GM18498 (cell line): ENCODE data around the gene ARFGAP3.
"Not testable (repeated sequence)": the region's sequence is repeated elsewhere in the genome, so short reads cannot be mapped to it uniquely, and the experiment has no call there.

ENCODE experiments used
- ATAC-seq: cut with Tn5 transposase; IDR thresholded peaks from one replicate; pipeline ENCODE4 v1.9.1; 2021; ENCODE audit warnings: mild to moderate bottlenecking, moderate library complexity; ENCODE audit not compliant: unreplicated experiment

ARFGAP3 gene

DNA sequence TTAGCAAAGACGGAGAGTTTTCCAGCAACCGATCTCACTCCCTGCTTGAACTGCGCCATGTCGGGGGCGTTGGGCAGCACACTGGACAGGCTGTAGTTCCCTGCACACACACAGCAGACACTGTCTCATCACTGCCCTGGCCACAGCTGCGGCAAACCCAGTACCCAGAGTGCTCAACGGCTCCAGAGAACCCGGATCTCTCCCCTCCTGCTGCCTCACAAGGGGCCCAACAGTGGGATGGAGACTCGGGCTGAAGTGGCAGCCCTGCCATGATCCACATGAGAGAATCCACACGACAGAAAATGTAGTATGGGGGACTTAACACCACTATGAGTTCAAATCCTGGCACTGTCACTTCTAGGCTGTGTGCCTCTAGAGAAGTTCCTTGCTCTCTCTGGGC lies 58.0 kb downstream of the ARFGAP3 start:
- ATAC-seq, result no peak

DNA sequence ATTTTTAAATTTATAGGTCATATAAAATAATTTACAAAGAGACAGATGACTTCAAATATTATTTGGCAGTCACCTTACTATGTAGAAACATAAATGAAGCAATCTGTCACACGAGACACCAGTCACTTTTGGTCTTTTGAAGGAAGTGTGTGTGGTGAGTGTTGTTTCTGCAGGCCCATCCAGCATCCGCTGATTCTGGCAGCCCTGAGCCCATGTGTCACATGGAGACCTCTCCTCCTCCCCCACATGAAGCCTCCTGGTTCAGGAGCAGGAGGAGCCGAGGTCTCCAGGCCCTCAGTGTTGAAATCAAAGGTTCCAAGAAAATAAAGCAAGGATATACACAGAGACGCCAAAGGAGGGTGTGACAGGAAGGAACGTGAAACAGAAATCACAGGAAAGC lies 60.1 kb downstream of the ARFGAP3 start:
- no peak for ATAC-seq

DNA sequence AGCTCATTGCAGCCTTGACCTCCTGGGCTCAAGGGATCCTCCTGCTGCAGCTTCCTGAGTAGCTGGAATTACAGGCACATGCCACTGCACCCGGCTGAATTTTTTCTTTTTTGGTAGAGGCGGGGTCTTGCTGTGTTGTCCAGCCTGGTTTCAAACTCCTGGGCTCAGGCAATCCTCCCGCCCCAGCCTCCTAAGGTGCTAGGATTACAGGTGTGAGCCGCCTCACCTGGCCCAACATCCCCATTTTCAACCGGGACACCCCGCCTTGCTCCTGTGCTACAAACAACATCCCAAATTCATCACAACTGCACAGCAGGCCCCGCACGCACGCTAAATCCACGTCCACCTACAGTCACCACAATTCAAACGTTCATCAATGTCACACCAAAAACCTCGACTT lies 61.0 kb downstream of the ARFGAP3 start:
- ATAC-seq, result no peak

DNA sequence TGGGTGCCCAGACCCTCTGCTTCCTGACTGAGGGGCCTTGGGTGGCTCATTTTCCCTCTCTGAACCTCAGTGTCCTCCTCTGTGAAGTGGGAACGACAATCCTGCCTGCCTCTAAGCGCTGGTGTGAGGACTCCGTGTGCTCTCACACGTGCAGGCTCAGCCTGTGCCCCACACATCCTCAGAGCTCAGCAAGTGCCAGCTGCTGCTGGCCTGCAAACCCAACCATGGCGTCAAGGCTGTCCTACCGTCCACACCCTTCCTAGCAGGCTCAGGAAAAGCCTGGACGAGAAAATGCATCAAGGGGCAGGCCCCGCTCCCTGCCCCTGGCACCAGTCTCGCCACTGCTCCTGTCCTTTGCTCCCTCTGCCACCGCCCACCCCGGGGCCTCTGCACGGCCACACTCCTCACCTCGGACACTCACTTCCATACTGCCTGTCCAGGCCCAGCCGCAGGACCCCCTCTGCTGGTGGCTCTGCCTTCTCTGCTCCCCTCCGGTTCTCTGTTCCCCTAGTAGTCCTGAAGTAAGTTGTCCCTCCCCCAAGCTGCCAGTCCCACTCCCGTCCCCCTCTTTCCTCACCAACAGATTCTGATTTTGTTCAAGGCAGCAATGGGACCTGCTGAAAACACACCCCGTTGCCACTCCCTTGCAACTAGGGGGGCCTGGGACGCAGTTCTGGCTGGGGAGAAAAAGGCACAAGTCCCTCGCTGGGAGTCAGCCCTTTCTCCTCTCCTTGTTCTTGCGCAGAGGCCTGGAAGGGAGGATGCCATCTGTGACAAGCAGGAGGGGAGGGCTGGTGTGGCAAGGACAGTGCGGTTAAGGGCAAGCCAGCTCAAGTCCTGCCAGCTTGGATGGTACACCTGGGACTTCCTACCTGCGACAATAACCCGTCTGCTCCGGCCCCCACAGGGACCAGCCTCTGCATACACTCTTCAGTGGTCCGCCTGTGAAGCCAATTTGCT lies 62.2 kb downstream of the ARFGAP3 start:
- ATAC-seq, result no peak

DNA sequence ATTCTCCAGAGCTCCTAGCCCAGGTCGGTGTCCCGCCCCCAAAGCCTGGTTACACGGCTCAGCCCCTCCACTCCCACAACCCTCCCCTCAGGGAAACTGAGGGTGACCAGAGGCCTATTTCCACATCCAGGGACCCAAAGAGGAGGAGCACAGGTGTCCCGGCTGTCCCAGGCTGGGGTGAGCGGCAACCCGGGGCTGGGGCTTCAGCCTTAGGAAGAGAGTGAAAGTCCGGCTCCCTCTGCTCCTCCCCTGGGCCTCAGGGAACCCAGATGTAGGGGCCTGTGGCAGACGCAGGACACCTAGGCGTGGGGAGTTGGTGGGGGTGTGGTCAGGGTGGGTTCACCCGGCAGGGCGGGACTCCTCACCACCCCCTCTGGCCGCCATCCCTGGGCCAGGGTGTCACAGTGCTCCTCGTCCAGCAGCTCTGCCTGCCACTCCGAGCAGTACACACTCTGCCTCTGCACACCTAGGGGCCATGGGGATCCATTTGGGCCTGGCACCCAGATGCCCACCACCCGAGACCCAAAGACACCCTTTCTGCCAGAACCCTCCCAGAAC lies 63.1 kb downstream of the ARFGAP3 start:
- no peak for ATAC-seq

DNA sequence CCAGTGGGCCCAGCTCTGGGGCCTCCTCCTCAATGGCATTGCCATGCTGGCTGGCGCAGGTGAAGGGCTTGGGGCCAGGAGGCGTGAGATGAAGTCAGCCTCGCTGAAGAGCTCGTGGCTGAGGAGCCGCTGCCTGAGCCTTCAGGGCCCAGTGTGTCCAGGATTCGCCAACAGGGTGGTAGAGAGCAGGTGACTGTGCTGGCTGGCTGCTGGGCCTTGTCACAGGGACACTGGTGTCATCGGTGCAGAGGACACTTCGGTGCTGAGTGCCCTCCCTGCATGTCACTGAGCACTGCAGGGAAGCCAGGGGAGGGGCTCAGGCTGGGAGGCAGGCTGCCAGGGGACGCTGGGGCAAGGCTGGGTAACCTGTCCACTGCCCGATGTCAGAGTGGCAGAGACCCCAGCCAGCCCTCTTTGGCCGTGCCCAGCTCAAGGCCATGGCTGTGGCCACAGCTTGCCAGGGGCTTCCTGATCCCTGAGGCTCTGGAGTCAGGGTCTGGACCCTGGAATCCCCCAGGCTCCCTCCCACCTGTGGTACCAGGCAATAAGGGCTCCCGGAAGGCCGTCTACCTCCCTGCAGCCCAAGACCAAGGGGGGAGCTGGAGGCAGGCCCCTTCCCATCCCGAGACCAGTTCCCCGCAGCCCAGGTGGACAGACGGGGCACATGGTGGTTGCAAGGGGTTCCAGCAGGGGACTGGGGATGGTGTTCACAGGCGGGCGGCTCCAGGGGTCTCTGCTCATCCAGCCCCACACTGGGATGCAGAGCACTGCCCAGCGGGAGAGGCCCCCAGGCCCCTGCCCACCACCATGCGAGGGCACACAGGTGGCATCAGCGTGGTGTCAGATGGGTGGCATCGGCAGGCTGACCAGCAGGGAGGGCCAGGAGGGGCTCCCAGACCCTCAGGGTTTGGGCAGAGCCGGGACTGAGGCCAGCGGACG lies 63.9 kb downstream of the ARFGAP3 start:
- ATAC-seq, result no peak

DNA sequence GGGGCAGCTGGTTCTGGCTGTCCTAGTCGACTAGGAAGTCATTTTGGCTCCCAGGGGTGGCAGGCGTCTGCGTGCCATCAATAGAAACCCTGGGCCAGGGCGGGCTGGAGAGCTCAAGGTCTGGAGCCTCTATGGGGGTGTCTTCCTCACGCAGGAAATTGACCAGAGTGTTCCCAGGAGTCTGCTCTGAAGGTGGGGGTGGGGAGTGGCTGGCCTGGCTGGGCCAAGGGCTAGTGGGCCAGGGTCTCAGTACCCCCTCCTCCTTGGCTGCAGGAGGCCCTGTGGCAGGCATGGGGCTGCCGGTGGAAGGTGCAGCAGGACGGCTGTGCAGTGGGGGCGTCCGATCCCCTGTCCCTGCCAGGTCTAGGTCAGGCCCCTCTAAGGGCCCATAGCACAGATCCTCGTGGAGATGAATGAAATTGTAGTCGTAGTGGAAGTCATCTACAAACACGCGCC lies 64.6 kb downstream of the ARFGAP3 start:
- ATAC-seq, result no peak

DNA sequence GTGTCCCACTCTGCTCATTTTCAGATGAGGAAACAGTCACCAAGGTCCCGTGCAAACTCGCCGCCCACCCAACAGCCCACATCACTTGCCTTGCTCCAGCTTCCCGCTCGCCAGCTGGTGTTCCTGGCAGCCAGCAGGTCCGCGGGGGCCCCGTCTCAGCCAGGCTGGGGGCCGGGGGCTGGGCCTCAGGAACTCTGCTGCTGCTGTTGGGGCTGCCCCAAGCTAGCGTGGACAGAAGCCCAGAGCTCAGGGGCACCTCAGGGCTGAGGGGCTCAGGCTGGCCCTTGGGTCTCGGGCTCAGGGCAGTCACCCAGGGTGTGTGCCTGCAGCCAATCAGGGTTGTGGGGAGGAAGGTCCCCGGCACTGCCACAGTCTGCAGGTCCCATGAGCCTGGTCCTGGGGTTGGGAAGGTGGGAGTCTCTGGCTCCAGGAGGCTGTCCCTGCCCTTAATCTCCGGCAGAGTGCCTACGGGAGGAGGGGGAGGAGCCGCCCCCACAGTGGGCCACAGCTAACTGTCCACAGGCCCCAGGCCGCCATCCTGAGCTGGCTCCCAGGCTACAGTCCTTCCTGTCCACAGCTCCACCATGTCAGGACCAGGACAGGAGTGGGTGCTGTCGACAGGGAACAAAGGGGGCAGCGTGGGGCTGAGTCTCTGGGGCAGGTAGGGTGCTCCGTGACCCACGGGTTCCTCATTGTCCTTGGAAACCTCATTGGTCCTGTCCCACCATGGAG lies 65.2 kb downstream of the ARFGAP3 start:
- no peak for ATAC-seq

DNA sequence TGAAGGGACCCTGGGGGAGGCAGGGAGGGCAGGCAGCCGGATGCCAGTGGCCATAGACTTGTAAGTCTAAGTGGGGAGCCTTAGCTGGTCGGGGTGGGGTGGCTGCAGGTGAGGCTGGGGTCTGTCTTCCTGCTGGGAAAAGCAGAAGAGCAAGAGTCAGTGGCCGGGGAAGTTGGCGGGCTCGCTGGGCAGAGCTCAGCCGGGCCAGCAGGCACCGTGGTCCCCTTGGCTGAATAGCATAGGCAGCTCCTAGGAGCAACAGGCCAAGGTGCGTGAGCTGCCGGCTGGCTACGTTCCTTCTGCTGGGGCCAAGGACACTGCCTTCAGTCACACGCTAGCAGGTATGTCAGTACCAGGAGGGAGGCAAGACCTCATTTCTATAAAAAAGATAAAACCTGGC lies 68.6 kb downstream of the ARFGAP3 start:
- ATAC-seq, result no peak

DNA sequence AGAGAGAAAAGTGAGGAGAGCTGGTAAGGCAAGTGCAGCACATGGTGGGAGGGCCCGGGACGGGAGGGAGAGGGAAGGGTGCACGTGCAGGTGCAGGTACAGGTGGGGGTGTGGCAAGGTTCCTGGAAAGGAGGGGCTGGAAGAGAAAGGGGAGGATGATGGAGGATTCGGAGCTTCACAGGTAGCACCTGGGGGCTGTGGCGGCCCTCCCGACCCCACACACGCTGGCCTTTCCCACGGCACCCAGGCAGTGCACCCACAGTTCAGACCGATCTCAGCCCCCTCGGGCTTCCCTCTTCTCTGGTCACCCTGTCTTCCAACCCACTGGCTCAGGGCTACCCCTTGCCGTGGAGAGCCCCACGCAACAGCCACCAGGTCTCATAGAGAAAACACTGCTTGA lies 69.1 kb downstream of the ARFGAP3 start:
- no peak for ATAC-seq

DNA sequence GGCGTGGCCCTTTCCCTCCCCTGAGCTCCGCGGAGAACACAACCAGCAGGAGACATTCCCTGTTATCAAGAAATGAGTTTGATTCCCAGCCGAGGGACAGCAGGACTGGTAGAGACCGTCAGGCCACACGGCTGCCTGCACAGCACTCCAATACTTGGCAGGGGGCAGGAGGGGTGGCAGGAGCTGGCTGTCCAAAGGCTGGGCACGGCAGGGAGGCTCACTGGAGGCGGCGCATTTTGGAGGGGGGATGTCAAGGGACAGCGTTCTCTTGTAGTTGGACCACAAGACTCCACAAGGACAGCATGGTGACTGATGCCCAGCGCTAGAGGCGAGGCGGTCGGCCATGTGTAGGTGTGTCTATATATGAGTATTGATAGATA lies 69.7 kb downstream of the ARFGAP3 start:
- no peak for ATAC-seq

DNA sequence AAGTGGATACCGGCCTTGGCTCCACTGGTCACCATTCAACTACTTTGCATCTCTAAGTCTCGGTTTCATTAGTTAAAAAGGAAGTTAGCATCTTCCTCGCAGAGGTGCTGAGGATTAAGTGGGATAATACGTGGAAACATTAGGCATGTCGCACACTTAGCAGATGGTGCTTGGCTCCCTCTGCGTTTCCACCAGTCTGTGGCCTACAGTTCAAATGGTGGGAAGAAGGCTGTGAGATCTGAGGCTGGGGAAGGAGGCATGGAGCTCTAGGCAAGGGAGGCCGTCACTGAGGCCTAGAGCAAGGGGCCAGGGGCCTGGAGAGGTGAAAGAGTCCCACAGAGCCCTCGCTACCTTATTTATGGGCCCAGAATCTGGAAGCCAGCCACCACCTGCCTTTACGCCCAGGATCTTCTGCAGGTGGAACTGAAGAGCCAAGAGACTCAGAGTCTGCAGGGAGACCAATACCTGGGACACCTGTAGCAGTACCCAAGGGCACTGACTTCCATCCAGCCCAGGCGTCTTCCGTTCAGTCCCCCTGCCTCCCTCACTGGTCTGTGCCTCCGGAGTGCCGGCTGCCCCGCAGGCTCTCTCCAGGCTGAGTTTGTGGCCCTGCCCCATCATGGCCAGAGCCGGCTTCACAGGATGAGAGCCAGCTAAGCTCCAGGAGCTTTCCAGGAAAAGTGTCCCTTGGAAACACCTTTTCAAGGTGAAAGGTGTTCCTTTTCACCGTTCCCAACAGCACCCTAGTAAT lies 70.3 kb downstream of the ARFGAP3 start:
- ATAC-seq, result no peak

DNA sequence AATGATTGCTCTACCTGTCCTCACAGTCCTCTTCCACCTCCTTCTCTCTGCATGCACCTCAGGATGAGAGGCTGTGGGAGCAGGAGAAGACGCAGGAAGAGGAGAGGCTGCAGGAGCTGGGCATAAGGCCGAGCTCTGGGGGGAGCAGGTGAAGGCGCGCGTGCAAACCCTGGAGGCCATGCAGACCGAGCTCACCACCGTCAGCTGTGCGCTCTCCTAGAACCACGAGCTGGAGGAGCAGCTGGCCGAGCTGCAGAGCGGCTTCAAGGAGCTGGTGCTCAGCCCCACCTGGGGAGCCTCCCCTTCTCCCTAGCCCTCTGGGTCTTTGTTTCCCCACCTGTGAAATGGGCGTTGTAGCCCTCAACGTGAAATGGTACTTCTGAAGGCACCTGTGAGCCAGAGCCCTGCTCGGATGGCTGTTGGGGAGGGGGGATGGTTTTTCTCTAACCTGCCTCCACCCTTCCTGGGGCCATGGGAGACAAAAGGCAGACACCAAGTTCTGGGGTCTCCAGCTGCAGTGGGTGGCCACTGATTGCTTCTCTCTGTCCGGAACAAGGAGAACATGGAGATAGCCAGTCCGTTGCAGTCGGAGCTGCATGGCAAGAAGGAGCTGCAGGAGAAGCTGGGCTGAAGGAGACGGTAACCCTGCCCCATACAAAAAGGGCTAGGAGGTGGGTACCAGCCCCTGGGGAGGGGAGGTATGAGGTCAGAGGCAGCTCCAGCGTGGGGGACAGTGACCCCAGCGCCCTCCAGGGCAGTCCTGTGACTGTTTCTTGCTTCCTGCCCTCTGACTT lies 71.2 kb downstream of the ARFGAP3 start:
- ATAC-seq, result no peak

DNA sequence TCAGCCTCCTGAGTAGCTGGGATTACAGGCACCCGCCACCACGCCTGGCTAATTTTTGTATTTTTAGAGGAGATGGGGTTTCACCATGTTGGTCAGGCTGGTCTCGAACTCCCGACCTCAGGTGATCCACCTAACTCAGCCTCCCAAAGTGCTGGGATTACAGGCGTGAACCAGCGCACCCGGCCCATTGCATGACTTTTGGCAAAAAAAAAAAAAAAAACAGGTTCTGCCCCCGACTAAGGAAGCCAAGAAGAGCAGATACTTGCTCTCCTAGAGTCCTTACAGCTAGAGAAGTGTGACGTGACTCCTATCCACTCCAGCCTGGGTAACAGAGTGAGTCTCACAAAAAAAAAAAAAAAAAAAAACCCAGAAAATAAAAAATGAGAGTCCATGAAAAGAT lies 74.8 kb downstream of the ARFGAP3 start:
- ATAC-seq, result not testable (repeated sequence)

DNA sequence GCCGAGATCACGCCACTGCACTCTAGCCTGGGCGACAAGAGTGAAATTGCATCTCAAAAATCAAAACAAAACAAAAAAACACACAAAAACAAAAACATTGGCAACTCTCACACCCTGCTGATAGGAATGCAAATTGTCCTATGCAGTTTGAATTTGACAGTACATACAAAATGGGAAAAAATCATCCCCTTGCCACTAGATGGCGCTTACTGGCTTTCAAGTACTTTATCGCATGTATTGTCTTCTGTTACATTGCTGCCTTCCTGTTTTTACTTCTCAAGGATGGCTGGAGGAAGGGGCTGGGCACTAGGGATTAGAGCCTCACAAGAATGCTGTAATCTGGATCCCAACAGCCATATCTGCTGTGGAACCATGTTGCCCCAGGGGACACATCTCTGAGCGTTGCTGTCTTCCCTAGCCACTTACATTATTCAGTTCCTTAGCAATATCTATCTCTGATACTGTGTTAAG lies 77.0 kb downstream of the ARFGAP3 start:
- ATAC-seq, result no peak

DNA sequence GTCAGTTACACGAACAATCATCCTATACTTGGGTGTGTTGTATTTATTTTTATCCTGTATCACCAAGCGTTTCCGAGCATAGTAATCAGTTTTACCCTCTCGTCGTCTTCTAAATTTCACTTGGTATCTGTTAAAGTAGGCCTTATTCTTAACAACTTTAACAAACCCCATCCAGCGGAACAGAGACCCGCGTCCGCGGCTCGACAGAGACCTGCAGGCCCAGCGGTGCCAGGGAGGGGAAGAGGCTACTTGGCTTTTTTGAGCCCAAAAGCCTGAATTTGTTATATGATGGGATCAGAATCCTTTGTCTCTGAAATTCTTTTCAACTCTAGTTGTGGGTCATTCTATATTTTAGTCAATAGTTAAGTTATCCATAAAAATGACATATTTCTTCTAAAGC lies 79.9 kb downstream of the ARFGAP3 start:
- ATAC-seq, result no peak

DNA sequence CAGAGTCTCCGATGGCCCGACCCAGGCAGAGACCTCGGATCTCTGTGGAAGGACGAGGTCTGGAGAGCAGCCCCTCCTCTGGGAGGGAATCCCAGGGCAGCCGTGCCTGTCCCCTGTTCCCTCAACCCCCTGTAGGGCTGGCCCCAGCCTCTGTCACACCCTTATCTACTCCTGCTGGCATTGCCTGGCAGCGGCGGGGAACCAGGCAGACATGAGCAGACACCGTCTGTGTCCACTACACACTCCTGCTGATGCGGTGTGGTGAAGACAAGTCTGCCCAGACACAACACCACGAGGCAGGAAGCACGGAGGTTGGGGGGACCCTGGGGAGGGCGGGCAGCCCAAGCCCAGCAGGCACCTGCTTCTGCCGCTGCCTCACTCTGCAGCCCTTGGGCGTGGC lies 83.9 kb downstream of the ARFGAP3 start:
- ATAC-seq, result no peak

DNA sequence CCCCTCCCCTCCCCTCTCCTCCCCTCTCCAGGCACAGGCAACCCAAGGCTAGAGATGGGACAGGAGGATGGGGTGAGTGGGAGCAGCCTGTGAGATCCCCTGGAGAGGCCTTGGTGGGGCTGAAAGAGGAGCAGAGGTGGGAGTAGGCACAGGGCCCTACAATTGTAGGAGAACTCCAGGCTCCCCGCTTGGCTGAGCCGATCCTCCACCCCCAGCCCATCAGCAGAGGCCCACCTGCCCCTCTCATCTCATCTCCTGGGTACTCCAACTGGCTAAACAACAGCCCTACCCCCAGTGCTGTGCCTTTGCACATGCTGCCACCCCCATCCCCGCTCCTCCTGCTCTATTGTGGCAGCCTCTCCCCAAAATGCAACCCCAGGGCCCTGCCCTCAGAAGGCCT lies 84.4 kb downstream of the ARFGAP3 start:
- ATAC-seq, result no peak
